KMS-11 (cell line): ENCODE measurements around the gene AMACR.

ENCODE experiments used
- H2AFZ ChIP-seq: fragments of 200-600 bp; sonication (generic); 2 replicates; pipeline ENCODE4 v1.6.1; 2016; ENCODE audit warnings: antibody characterized with exemption, mixed run types, low read depth
- H3K27ac ChIP-seq: fragments of 200-600 bp; sonication (generic); 2 replicates; pipeline ENCODE4 v1.6.1; 2016; ENCODE audit warnings: mild to moderate bottlenecking, mixed run types
- H3K27me3 ChIP-seq: fragments of 200-600 bp; sonication (generic); 2 replicates; pipeline ENCODE4 v1.6.1; 2017; ENCODE audit warnings: mild to moderate bottlenecking, low read depth, mixed run types, moderate library complexity; ENCODE audit not compliant: insufficient read depth
- H3K36me3 ChIP-seq: fragments of 200-600 bp; sonication (generic); 2 replicates; pipeline ENCODE4 v1.6.1; 2017; ENCODE audit warnings: mild to moderate bottlenecking, mixed run types; ENCODE audit not compliant: insufficient read depth
- H3K4me1 ChIP-seq: fragments of 200-600 bp; sonication (generic); 2 replicates; pipeline ENCODE4 v1.6.1; 2016; ENCODE audit warnings: mild to moderate bottlenecking, low read depth, mixed run types; ENCODE audit not compliant: poor library complexity, severe bottlenecking
- H3K4me2 ChIP-seq: fragments of 200-600 bp; sonication (generic); 2 replicates; pipeline ENCODE4 v1.7.0; 2016; ENCODE audit warnings: mild to moderate bottlenecking, mixed run types
- H3K4me3 ChIP-seq: fragments of 200-600 bp; sonication (generic); IDR thresholded peaks from 2 replicates; pipeline ENCODE4 v1.6.1; 2017; ENCODE audit warnings: low read depth, low read length, mixed read lengths; ENCODE audit not compliant: insufficient read depth
- H3K79me2 ChIP-seq: fragments of 200-600 bp; sonication (generic); 2 replicates; pipeline ENCODE4 v1.6.1; 2016; ENCODE audit warnings: low read depth, mixed run types; ENCODE audit not compliant: insufficient read depth
- H3K9ac ChIP-seq: fragments of 200-600 bp; sonication (generic); 2 replicates; pipeline ENCODE4 v1.6.1; 2016; ENCODE audit warnings: mild to moderate bottlenecking, mixed run types
- H4K20me1 ChIP-seq: fragments of 200-600 bp; sonication (generic); 2 replicates; pipeline ENCODE4 v1.6.1; 2016; ENCODE audit warnings: mild to moderate bottlenecking, mixed run types; ENCODE audit not compliant: insufficient read depth
- CTCF ChIP-seq: fragments of 200-600 bp; sonication (generic); conservative IDR thresholded peaks from 2 replicates; pipeline ENCODE4 v1.6.1; 2017; ENCODE audit warnings: low read depth, mild to moderate bottlenecking, antibody characterized with exemption, low read length, moderate library complexity, mixed read lengths

AMACR gene

GRCh38 chr5:33978306-33978705 is 29.5 kb downstream of the AMACR start:
- H2AFZ ChIP-seq: no peak overlapping the region
- H3K27me3 ChIP-seq: no peaks in the 10 kb centered on the region
- H3K9ac ChIP-seq: no peak overlapping the region
- no peak overlapping the region for H3K4me2 ChIP-seq
- no peak overlapping the region for H3K27ac ChIP-seq
- H3K79me2 ChIP-seq: no peaks in the 10 kb centered on the region
- H4K20me1 ChIP-seq: no peaks in the 10 kb centered on the region
- no peak overlapping the region for H3K4me3 ChIP-seq
- TF ChIP-seq CTCF: no peak
- no peaks in the 10 kb centered on the region for H3K36me3 ChIP-seq
- H3K4me1 ChIP-seq: no peaks in the 10 kb centered on the region

DNA sequence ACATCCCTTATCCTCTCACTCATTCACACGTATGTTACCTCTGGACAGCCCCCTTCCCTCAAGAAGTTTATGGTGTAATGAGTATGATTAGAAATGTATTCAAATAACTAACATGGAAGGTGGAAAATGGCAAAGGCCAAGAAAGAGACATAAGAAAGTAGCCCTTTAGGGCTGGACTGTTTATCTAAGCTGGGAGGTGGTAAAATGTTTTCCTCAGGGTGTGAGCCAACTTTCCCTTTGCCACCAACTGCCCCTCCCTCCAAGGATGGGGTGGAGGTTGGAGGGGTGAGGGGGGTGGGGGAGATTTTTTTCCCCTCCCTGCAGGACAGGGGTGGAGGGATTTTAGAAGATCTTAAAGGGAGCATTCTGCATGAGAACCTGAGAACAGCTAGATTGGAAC is 31.5 kb downstream of the AMACR start:
- H3K9ac ChIP-seq: no peak overlapping the region
- H3K27ac ChIP-seq: no peak overlapping the region
- H3K27me3 ChIP-seq: no peaks in the 10 kb centered on the region

GRCh38 chr5:33975852-33976251 is 32.0 kb downstream of the AMACR start:
- TF ChIP-seq CTCF: no peak
- H3K4me2 ChIP-seq: no peak overlapping the region
- H3K79me2 ChIP-seq: no peaks in the 10 kb centered on the region
- H3K4me1 ChIP-seq: no peaks in the 10 kb centered on the region
- no peak overlapping the region for H3K9ac ChIP-seq
- no peak overlapping the region for H2AFZ ChIP-seq
- H3K27me3 ChIP-seq: no peaks in the 10 kb centered on the region
- no peak overlapping the region for H3K27ac ChIP-seq
- no peaks in the 10 kb centered on the region for H3K36me3 ChIP-seq
- H4K20me1 ChIP-seq: no peaks in the 10 kb centered on the region
- H3K4me3 ChIP-seq: no peak overlapping the region

More for the DNA sequence above, 31.5 kb downstream of the AMACR start:
- no peak overlapping the region for H3K4me2 ChIP-seq
- no peaks in the 10 kb centered on the region for H3K4me1 ChIP-seq
- H3K79me2 ChIP-seq: no peaks in the 10 kb centered on the region
- H3K4me3 ChIP-seq: no peak overlapping the region
- H3K36me3 ChIP-seq: no peaks in the 10 kb centered on the region
- no peaks in the 10 kb centered on the region for H4K20me1 ChIP-seq
- TF ChIP-seq CTCF: no peak
- no peak overlapping the region for H2AFZ ChIP-seq

- Histone ChIP-seq H2AFZ (no peak overlapping the region), H3K27me3 (no peaks in the 10 kb centered on the region), H3K36me3 (no peaks in the 10 kb centered on the region), H3K4me1 (no peaks in the 10 kb centered on the region), H3K79me2 (no peaks in the 10 kb centered on the region), H3K9ac (no peak overlapping the region), H4K20me1 (no peaks in the 10 kb centered on the region), H3K27ac (no peak overlapping the region), H3K4me2 (no peak overlapping the region), H3K4me3 (no peak overlapping the region)
- TF ChIP-seq CTCF: no peak
Observed at GRCh38 chr5:33973271-33973670, 34.6 kb downstream of the AMACR start.
